ENCODE results near the gene PTPRN2.

PTPRN2 gene

DNA sequence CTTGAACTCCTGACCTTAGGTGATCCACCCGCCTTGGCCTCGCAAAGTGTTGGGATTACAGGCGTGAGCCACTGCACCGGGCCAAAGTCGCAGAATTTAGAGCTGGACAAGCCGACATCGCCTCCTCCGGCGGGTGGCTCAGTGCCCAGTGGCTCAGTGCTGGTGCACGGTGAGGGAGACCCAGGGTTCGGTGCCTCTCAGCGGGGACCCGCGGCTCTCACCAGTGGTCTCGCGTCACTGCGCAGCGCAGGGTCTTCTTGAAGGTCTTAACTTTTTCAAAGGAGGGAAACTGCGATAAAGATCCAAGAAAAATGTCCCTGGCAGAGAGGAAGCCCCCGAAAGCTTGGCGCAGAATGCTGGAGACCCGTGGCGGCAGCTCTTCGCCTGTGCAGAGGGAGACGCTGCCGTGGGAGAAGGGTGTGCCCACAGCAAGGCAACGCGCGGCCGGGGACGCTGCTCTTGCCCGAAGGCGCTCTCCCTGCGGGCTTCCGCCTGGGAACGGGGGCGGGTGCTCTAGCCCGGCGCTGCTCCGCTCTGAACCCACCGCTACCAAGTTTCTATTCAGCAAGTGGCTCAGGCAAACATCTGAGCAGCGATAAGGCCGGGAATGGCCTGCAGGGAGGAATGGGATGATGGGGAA lies 926.5 kb downstream of the PTPRN2 start:
- no peak for DNase-seq

- DNase-seq: no peak
Observed at GRCh38 chr7:157658851-157659412, 928.7 kb downstream of the PTPRN2 start.

- DNase-seq: no peak
Observed at GRCh38 chr7:157657741-157658740, 929.6 kb downstream of the PTPRN2 start.

GRCh38 chr7:157656195-157656769 lies 931.3 kb downstream of the PTPRN2 start:
- DNase-seq: no peak

DNA sequence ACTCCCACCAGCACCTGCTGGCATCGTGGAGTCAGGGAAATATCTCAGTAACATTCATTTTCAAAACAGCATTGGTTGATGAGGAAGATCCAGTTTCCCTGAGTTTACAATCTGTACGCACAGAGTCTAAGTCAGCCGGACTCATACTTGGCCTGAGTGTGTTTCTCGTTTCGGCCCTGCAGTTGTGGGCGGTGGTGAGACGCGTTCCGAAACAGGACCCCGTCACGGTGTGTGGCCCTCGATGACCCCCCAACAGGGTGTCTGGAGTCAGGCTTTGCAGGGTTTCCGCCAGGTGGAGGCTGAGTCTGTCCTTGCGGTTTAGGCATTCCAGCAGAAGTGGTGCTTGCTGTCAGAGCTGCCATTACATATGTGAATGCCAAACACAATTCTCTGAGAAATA lies 933.3 kb downstream of the PTPRN2 start:
- no peak for DNase-seq

DNA sequence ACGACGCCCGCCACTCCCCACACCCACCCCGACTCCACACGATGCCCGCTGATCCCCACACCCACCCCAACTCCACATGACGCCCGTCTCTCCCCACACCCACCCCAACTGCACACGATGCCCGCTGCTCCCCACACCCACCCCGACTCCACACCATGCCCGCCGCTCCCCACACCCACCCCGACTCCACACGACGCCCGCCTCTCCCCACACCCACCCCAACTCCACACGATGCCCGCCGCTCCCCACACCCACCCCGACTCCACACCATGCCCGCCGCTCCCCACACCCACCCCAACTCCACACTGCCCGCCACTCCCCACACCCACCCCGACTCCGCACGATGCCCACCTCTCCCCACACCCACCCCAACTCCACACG lies 933.8 kb downstream of the PTPRN2 start:
- DNase-seq: no peak

DNA sequence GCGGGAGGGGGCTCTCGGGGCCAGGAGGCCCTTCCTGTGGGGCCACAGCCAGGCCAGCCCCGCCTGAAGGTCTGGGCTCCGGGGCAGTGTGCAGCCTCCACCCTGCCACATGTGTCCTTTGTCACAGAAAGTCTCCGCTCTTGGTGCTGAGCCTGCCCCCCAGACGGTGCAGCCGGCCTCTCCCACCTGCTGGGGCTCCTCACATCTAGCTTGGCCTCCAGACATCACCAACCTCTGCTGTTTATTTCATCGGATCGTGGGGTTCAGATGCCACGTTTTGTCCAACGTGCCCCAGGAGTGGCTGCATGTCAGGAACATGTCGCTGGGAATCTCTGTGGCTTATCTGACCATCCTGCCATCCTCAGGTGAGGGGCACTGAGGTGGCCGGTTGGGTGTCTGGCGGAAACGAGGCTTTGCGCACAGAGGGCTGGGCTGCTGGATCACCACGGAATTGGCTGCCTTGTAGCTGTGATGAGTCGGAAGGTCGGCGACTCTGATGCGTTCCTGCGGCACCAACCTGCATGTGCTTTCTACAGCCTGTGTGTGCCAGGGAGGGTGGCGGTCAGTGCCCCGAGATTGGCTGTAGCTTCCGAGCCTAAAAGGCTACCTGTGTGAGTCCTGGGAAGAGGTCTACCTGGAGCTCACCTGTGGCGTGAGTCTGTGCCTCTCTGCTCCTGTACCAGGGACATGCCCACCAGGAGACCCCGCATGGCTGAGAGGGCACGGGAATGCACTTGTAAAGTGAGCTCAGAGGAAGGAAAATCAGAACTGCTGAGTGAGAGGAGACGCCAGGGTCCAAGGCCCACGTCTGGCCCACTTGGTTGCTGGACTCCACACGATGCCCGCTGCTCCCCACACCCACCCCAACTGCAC lies 934.4 kb downstream of the PTPRN2 start:
- no peak for DNase-seq

DNA sequence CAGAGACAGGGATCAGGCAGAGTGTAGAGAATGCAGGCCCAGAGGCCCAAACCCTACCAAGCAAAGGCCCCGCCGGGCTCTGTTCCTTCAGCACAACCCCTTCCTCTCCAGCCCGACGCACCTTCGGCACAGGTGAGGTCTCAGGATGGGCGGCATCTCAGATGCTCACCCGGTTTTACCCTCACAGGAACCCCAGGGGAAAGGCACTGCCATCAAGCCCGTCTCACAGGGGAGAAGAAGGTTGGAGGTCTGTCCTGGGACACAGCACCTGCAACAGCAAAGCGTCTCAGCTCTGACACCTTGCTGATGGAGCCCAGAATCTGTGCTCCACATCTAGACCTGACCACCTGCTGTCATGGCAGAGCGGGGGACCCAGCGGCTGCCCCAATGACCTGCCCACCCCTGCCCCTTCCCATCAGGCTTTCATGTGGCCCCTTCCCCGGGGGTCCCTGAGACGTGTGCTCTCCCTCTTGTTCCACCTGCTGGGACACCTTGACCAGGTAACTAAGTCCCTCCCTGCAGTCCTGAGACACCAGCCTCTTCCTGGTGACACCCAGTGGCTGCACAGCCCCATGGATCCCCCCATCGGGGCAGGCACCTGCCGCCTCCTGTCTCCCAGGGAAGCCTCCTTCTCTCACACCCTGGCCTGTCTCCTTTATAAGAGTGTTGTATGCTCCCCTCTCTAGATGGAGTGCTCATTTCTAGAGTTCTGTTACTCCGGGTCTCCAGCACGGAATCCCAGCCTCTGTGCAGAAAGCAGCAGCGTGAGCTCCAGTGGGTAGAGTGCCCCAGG lies 935.3 kb downstream of the PTPRN2 start:
- DNase-seq: no peak

- no peak for DNase-seq
Observed at GRCh38 chr7:157651366-157652160, 936.1 kb downstream of the PTPRN2 start.

- no peak for DNase-seq
Observed at GRCh38 chr7:157650801-157651200, 936.8 kb downstream of the PTPRN2 start.

- no peak for DNase-seq
Observed at GRCh38 chr7:157650131-157650631, 937.4 kb downstream of the PTPRN2 start.

- no peak for DNase-seq
Observed at GRCh38 chr7:157646551-157646950, 941.1 kb downstream of the PTPRN2 start.

GRCh38 chr7:157645539-157645938 lies 942.1 kb downstream of the PTPRN2 start:
- no peak for DNase-seq

DNA sequence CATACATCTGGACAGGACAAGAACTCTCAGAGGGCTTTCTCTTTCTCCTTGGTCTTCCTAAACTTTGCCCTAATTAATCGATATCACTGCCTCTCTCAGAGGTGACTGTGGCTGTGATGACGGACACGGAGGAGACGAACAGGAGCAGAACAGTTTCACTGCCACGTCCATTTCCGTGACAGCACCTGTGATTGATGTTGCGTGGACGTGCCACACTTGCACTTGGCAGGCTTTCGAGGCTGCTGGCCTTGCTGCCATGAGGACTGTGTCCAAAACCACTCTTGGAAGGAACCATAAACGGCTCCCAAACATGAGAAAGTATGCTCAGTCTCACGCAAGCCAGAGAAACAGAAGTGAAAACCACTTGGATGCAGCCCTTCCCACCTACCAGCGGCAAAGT lies 942.7 kb downstream of the PTPRN2 start:
- no peak for DNase-seq

DNA sequence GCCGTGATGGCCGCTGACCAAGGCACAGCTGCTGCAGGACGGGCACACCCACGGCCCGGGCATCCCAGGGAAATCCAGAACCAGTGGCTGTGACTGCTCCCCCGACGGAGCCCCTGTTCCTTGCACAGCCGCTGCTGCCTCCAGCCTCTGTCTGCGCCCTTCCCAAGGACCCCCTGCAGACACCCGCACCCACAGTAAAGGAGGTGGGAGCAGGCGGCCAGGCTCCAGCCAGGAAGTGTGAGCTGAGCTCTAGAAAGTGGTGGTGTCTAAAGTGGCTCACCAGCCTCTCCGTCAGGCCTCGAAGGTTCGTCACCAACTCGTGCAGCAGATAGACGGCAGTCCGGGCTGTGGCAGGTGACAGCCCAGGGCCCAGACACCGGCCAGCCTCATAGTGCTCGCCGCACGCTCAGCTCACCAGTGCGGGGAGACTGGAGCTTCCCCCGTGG lies 944.1 kb downstream of the PTPRN2 start:
- no peak for DNase-seq

DNA sequence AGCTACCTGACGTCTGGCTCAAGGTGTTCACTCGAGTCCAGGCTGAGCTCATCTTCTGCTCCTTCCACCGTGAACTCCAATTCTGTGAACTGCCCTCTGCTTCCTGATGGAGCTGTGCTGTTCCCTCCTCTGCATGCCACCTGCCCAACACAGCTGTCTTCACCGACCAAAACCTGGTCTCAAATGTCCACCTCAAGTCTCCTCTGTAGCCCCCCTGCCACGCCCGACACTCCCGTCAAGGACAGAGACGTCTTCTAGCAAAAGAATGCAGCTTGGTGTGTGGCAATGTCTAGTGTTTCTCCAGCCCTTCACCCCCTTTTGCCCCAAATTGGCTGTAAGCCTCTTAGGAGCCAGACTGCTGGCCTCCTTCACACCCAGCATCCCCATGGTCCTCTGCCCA lies 945.8 kb downstream of the PTPRN2 start:
- no peak for DNase-seq

DNA sequence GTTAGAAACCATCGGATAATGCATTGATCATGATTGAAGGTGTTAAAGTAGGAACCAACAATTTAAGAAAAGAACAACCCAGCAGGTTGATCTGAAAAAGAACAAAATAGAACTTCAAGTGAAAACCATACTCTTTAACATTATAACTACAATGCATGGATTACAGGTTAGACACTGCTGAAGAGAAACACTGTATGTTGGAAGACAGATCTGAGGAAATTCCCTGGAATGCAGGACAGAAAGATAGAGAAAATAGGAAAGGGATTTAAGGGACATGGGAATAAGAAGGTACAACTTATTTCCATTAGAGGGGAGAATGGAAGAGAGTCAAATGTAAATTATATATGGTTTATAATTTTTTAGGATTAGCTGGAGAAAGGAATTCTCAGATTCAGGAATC lies 947.5 kb downstream of the PTPRN2 start:
- no peak for DNase-seq

- no peak for DNase-seq
Observed at GRCh38 chr7:157638563-157638962, 949.1 kb downstream of the PTPRN2 start.

DNA sequence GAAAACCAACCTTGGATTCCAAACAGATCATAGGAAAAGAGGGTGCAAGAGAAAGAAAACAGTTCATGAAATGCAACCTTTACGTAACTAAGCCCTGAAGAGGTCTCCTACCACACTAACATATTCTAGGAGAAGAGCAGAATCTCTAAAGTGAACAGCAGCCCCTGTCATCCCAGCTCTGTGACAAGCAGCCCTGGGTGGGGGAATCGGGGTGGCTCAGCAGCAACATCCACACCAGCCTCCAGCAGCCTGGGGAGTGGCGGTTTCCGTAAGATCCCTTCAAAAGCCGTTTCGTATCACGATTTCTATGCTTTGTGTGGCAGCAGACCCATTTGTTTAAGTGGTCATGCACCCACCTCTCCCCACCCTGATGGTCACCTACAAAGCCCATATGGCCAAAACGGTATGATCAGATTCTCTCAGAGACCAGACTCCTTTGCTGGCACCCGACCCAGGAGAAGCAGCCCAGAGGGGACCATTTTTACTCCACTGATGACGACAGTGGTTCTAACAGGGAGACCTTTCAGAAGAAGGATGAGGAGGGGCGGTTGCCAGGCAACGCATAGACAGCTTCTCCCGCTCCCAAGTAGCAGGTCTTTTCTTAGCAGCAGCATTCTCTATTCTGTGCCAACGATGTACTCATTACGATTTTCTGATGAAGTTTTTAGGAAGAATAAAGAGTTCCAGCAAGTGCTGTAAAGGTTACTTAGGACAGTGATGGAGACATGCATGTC lies 950.2 kb downstream of the PTPRN2 start:
- no peak for DNase-seq

GRCh38 chr7:157635669-157636068 lies 952.0 kb downstream of the PTPRN2 start:
- DNase-seq: no peak
